ENCODE data around the gene KRTAP5-2. TPM values are rescaled to one million over a fixed set of nuclear protein-coding genes. Genes with fewer than 3 reads are reported as not detected.

The KRTAP5-2 gene
- total RNA-seq, 4 donors from 2014 or later: 0.55 to 15.1 TPM; not detected in 2

DNA sequence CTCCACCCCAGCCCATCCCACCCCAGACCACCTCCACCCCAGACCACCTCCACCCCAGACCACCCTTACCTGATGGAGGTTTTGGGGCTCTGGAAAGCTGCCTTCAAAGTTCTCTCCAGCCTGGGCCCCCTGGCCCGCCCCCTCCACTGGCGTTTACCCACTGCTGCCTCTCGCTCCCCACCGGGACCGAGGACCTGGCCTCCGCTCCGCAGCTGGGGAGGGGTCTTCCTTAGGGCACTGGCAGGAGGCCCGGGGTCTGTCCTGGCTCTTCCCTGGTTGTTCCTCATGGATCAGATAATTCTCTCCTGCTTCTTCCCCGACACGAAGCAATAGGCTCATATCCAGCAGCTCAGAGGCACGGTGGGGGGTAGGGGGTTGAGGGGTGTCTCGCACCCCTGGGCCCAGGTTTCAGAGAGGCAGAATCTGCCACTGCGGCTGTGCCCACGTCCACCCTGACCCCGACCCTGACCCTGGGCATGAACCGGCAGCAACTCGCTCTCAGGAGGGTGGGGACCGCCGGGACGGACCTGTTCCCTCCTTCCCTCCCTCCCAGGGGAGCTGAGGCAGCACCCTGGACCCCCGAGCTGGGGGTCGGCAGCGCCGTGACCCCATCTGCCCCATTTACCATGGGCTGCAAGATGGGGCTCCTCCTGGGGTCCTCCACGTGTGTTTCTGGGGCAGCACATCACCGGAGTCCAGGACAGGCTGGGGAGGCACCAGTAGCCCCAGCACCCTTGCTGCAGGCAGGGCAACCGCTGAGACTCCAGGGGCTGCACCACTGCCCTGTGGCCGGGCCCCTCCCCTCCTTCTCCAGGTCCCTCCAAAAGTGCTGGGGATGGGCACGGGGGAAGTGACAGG lies 44.4 kb upstream of the KRTAP5-2 start:
- H3K4me3 ChIP-seq (ENCODE audit: low read depth, poor library complexity, severe bottlenecking): no peak overlapping the region
- DNase-seq (ENCODE audit: low spot score in 2 of 2): no peak
- intact Hi-C loops (cut with DNase I; ENCODE audit: low total_unique reads): no loop called here
- no peak for TF ChIP-seq POLR2A (IDR thresholded peaks at IDR 0.05)
- TF ChIP-seq, protein P1, sequence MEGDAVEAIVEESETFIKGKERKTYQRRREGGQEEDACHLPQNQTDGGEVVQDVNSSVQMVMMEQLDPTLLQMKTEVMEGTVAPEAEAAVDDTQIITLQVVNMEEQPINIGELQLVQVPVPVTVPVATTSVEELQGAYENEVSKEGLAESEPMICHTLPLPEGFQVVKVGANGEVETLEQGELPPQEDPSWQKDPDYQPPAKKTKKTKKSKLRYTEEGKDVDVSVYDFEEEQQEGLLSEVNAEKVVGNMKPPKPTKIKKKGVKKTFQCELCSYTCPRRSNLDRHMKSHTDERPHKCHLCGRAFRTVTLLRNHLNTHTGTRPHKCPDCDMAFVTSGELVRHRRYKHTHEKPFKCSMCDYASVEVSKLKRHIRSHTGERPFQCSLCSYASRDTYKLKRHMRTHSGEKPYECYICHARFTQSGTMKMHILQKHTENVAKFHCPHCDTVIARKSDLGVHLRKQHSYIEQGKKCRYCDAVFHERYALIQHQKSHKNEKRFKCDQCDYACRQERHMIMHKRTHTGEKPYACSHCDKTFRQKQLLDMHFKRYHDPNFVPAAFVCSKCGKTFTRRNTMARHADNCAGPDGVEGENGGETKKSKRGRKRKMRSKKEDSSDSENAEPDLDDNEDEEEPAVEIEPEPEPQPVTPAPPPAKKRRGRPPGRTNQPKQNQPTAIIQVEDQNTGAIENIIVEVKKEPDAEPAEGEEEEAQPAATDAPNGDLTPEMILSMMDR (IDR thresholded peaks at IDR 0.05): no peak
- WGBS, 2 donors: 70 to 73% methylated on average over 14 to 24 of the region's 29 CpGs

DNA sequence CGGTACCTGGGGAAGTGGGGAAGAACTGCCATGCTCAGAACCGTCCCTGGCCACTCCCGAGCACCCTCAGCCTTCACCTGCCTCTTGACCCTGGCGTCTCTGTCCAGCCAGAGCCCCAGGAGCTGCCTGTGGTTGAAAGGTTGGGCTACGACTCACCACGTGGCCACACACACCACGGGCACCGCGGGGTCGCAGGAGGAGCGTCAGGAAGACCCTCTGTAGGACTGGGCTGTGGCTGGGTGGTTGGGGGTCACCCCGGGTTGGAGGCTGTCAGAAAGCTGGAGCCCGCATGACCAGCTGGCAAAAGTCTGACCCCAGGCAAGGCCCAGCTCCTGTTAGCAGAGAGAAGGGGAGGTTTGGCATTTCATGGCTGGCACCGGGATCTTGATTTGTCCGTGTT lies 43.0 kb upstream of the KRTAP5-2 start:
- no peak for DNase-seq (ENCODE audit: low spot score in 2 of 2)
- WGBS, 2 donors: 80 to 83% methylated on average over 14 to 15 of the region's 15 CpGs
- intact Hi-C loops (cut with DNase I; ENCODE audit: low total_unique reads): no loop called here
- H3K4me3 ChIP-seq (ENCODE audit: low read depth, poor library complexity, severe bottlenecking): no peak overlapping the region
- TF ChIP-seq POLR2A (IDR thresholded peaks at IDR 0.05): no peak
- TF ChIP-seq, protein P1 (IDR thresholded peaks at IDR 0.05): no peak

DNA sequence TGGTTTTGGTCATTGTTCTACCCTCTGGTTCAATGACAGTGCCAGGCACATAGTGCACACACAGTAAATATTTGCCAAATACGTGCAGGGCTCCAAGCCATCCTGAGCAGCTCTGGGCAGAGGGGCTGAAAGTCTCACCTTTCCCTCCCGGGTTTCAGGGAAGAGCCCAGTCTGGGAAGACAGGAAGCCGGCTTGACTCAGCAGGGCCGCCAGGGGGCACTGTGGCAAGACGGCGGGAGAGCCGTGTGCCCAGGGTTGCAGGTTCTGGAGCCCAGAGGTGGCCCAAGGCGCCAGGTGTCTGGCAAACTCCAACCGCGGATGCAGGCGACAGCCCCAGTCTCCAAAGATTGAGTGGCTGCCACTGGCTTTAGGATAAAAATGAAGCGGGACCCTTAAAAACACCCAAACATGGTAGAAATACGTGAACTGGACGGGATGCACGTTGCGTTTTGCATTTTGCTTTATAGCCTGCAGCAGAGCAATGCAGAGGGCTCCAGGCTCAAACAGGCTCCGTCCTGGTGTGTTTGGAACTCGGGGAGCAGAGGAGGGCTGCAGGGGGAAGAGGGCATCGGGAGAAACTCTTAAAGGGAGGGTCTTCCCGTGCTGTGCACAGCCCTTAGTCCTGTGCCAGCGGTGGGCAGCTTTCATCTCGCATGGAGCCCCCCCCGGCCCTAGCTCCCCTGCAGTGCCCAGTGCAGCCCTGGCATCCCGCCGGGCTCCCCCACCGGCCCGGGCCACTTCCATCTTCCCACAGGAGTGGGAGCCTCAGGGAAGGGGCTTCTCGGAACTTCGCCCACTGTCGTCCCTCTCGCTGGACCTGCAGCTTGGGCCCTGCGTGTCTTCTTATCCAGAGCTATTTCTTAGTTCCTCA lies 42.2 kb upstream of the KRTAP5-2 start:
- 62% methylated on average over 30 to 32 of the region's 32 CpGs for WGBS, 2 donors
- no peak for TF ChIP-seq POLR2A (IDR thresholded peaks at IDR 0.05)
- DNase-seq (ENCODE audit: low spot score in 2 of 2): no peak
- H3K4me3 ChIP-seq (ENCODE audit: low read depth, poor library complexity, severe bottlenecking): no peak overlapping the region
- intact Hi-C loops (cut with DNase I; ENCODE audit: low total_unique reads): no loop called here

DNA sequence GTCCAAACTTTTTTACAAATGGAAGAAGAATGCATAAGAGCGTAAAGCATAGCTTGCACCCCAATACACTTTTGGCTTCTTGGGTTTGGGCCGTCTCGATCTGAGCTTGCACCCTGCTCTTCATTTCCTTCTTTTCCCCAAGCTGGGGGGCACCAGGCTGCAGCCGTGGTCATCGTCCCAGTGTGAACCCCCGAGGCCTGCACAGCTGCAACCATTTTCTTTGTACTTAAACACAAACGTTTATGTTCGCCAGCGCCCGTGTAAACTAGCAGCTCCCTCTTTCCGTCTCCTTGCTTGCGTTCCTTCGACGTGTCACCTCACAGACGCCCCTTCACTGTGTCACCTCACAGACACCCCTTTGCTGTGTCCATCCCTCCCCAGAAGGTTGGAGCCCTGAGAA lies 41.6 kb upstream of the KRTAP5-2 start:
- TF ChIP-seq POLR2A (IDR thresholded peaks at IDR 0.05): no peak
- TF ChIP-seq, protein P1 (IDR thresholded peaks at IDR 0.05): no peak
- WGBS, 2 donors: 58 to 62% methylated on average over 15 of the region's 15 CpGs
- intact Hi-C loops (cut with DNase I; ENCODE audit: low total_unique reads): no loop called here
- no peak overlapping the region for H3K4me3 ChIP-seq (ENCODE audit: low read depth, poor library complexity, severe bottlenecking)
- DNase-seq (ENCODE audit: low spot score in 2 of 2): no peak

DNA sequence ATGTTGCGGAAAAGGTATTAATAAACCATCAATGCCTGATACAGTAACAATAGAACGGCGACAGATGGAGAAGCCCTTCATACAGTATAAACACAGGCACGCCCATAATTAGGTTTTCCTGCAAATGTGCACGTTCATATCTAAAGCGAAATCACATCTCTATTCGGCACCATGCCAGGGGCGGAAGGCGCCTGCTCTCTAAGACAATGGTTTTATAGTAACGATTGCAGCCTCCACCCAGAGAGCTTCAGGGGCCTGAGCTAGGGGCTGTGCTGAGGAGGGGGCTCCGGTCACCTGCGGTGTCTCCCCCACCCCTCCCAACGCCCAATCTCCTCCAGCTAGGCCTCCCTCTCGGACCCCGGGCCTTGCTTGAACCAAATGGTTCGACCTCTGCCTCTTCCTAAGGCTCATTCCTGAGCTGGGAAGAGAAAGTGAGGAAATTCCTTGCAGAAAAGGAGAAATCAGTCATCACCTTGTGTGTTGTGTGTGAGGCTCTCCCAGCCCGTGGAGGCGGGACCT lies 41.1 kb upstream of the KRTAP5-2 start:
- no peak overlapping the region for H3K4me3 ChIP-seq (ENCODE audit: low read depth, poor library complexity, severe bottlenecking)
- TF ChIP-seq POLR2A (IDR thresholded peaks at IDR 0.05): no peak
- TF ChIP-seq, protein P1 (IDR thresholded peaks at IDR 0.05): no peak
- WGBS, 2 donors: 36 to 41% methylated on average over 18 of the region's 18 CpGs
- DNase-seq (ENCODE audit: low spot score in 2 of 2): no peak
- intact Hi-C loops (cut with DNase I; ENCODE audit: low total_unique reads): no loop called here

DNA sequence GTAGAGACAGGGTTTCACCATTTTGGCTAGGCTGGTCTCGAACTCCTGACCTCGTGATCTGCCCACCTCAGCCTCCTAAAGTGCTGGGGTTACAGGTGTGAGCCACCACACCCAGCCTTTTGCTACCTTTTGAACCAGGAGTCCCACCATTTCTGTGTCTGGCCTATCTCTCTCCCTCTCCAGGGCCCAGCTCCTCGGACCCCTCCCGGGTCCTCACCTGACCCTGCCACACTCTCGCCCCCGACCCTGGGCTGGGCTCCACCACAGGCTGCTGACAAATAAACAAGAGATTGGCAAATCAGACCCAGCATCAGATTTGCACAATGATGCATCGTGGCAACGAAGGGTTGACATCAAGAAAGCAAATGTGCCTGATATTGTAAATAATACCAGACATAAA lies 40.2 kb upstream of the KRTAP5-2 start:
- TF ChIP-seq POLR2A (IDR thresholded peaks at IDR 0.05): no peak
- TF ChIP-seq, protein P1 (IDR thresholded peaks at IDR 0.05): no peak
- no peak for DNase-seq (ENCODE audit: low spot score in 2 of 2)
- 82 to 85% methylated on average over 8 of the region's 8 CpGs for WGBS, 2 donors
- intact Hi-C loops (cut with DNase I; ENCODE audit: low total_unique reads): no loop called here
- H3K4me3 ChIP-seq (ENCODE audit: low read depth, poor library complexity, severe bottlenecking): no peak overlapping the region

Data from lower leg skin (tissue), 4 donors.